DMS153 treated with DMSO at 0.1 percent for 48 hours (cell line): Measurements from ENCODE around the gene SPTBN5.

Experiments used
- DNase-seq: peaks from one replicate; lab custom pipeline; 2025; ENCODE audit not compliant: unreplicated experiment; lab: John Stamatoyannopoulos, UW

SPTBN5 gene

GRCh38 chr15:41893422-41894250, at the start of gene SPTBN5:
TSS of gene SPTBN5 (minus strand) at chr15:41894053. CDS start at chr15:41893497, 556 bp downstream.
- no peak for DNase-seq

GRCh38 chr15:41942886-41943285, 49.0 kb upstream of the SPTBN5 start:
- no peak for DNase-seq

- DNase-seq = no peak
These were observed 48.0 kb upstream of the SPTBN5 start for GRCh38 chr15:41941644-41942415.

GRCh38 chr15:41940441-41940857, 46.6 kb upstream of the SPTBN5 start:
- DNase-seq = no peak

- no peak for DNase-seq
These were observed 46.1 kb upstream of the SPTBN5 start for GRCh38 chr15:41939986-41940385.

- no peak for DNase-seq
These were observed 43.7 kb upstream of the SPTBN5 start for GRCh38 chr15:41937568-41937923.

GRCh38 chr15:41936649-41937567, 43.1 kb upstream of the SPTBN5 start:
- no peak for DNase-seq

GRCh38 chr15:41936155-41936554, 42.3 kb upstream of the SPTBN5 start:
- DNase-seq = no peak

- no peak for DNase-seq
These were observed 41.7 kb upstream of the SPTBN5 start for GRCh38 chr15:41935566-41936020.

GRCh38 chr15:41934843-41935242, 41.0 kb upstream of the SPTBN5 start:
- DNase-seq = no peak

GRCh38 chr15:41933771-41934170, 39.9 kb upstream of the SPTBN5 start:
- no peak for DNase-seq

- DNase-seq = no peak
These were observed 39.5 kb upstream of the SPTBN5 start for GRCh38 chr15:41933326-41933725.

- no peak for DNase-seq
These were observed 38.8 kb upstream of the SPTBN5 start for GRCh38 chr15:41932511-41933289.

GRCh38 chr15:41932101-41932500, 38.2 kb upstream of the SPTBN5 start:
- DNase-seq = no peak

GRCh38 chr15:41930867-41931222, 37.0 kb upstream of the SPTBN5 start:
- DNase-seq = no peak

GRCh38 chr15:41930221-41930866, 36.5 kb upstream of the SPTBN5 start:
- DNase-seq = no peak

- no peak for DNase-seq
These were observed 35.1 kb upstream of the SPTBN5 start for GRCh38 chr15:41928637-41929620.

- no peak for DNase-seq
These were observed 34.2 kb upstream of the SPTBN5 start for GRCh38 chr15:41928100-41928499.

GRCh38 chr15:41927536-41927935, 33.7 kb upstream of the SPTBN5 start:
- DNase-seq = no peak
